Fibroblast of lung (primary cell): Measurements from ENCODE around the gene MACROD2. TPM values are rescaled to one million over a fixed set of nuclear protein-coding genes. Genes with fewer than 3 reads are reported as not detected.

ENCODE experiments used
- DNase-seq, 2 donors: peaks; one replicate each; pipeline versions ENCODE4 v3.0.0 to v3.0.0-alpha.2; 2010; ENCODE audit warnings: low read depth in 2 of 2
- H2AFZ ChIP-seq: 2 replicates; pipeline ENCODE4 v1.5.1; 2012; ENCODE audit warnings: low read length, control low read depth, inconsistent platforms
- H3K27ac ChIP-seq: 2 replicates; pipeline ENCODE4 v1.5.1; 2011; ENCODE audit warnings: low read length, control low read depth; ENCODE audit not compliant: insufficient read depth
- H3K27me3 ChIP-seq: 2 replicates; pipeline ENCODE4 v1.5.1; 2011; ENCODE audit warnings: mild to moderate bottlenecking, low read length; ENCODE audit not compliant: control insufficient read depth, insufficient read depth
- H3K36me3 ChIP-seq: 2 replicates; pipeline ENCODE4 v1.5.1; 2011; ENCODE audit warnings: low read length; ENCODE audit not compliant: control insufficient read depth, insufficient read depth
- H3K4me1 ChIP-seq: 2 replicates; pipeline ENCODE4 v1.5.1; 2011; ENCODE audit warnings: low read length; ENCODE audit not compliant: control insufficient read depth, insufficient read depth; ENCODE audit errors: extremely low read depth
- H3K4me2 ChIP-seq: 2 replicates; pipeline ENCODE4 v1.5.1; 2011; ENCODE audit warnings: low read length, control low read depth; ENCODE audit not compliant: insufficient read depth; ENCODE audit errors: extremely low read depth
- H3K4me3 ChIP-seq, 4 experiments: fragments of 200-600 bp in 1 of 4; sonication (generic) in 1 of 4; replicated peaks in 1 of 4; 2 replicates each; pipeline ENCODE4 v1.5.1; 2011 to 2016; ENCODE audit warnings: low read length in 4 of 4, low read depth in 3 of 4, mild to moderate bottlenecking in 3 of 4, control low read depth in 2 of 4, inconsistent platforms in 1 of 4, mixed read lengths in 1 of 4; ENCODE audit not compliant: insufficient read depth in 1 of 4; ENCODE audit errors: control extremely low read depth in 1 of 4
- H3K79me2 ChIP-seq: 2 replicates; pipeline ENCODE4 v1.5.1; 2012; ENCODE audit warnings: mild to moderate bottlenecking, low read length, inconsistent platforms; ENCODE audit not compliant: control insufficient read depth, insufficient read depth
- H3K9ac ChIP-seq: 2 replicates; pipeline ENCODE4 v1.5.1; 2011; ENCODE audit warnings: mild to moderate bottlenecking, low read length, control low read depth; ENCODE audit not compliant: insufficient read depth
- H3K9me3 ChIP-seq: 2 replicates; pipeline ENCODE4 v1.5.1; 2012; ENCODE audit warnings: low read depth, low read length; ENCODE audit not compliant: control insufficient read depth, insufficient read depth
- H4K20me1 ChIP-seq: 2 replicates; pipeline ENCODE4 v1.5.1; 2011; ENCODE audit warnings: low read length; ENCODE audit not compliant: control insufficient read depth, insufficient read depth; ENCODE audit errors: extremely low read depth
- CTCF ChIP-seq, 2 donors: IDR thresholded peaks in 1 of 2; conservative IDR thresholded peaks in 1 of 2; 1 replicate in 1 of 2; 2 replicates in 1 of 2; pipeline ENCODE4 v1.5.1; 2011 to 2012; ENCODE audit warnings: low read length in 2 of 2, control low read depth in 1 of 2, inconsistent platforms in 1 of 2, low read depth in 1 of 2, mild to moderate bottlenecking in 1 of 2
- EZH2 ChIP-seq: IDR thresholded peaks from 2 replicates; pipeline ENCODE4 v1.5.1; 2012; ENCODE audit warnings: low read length, control low read depth, mild to moderate bottlenecking; ENCODE audit errors: missing control alignments
- polyA plus RNA-seq, 2 donors: library from polyadenylated mRNA; depleted of rRNA in 1 of 2; stranded (reverse) in 1 of 2; unstranded in 1 of 2; fragments of >200 nt; gene quantifications; 2 replicates each; pipeline ENCODE4 v1.2.1, GENCODE V29; 2011 to 2012; ENCODE audit warnings: missing spikeins in 1 of 2
- total RNA-seq: library from RNA; depleted of rRNA; stranded (reverse); fragments of >200 nt; gene quantifications from 2 replicates; pipeline ENCODE4 v1.2.1, GENCODE V29; 2014

The MACROD2 gene
- total and polyA plus RNA-seq, 2 donors (not counting 1 experiment from before 2014, with no cell fraction given), result 0.54 to 1.7 TPM

- no peak for TF ChIP-seq EZH2
These were observed 961.2 kb downstream of the MACROD2 start for GRCh38 chr20:14956538-14956937.

GRCh38 chr20:14957402-14957801, 962.1 kb downstream of the MACROD2 start:
- H3K9me3 ChIP-seq, result no peaks in the 10 kb centered on the region
- no peak for DNase-seq
- H3K27ac ChIP-seq, result no peak overlapping the region
- H3K79me2 ChIP-seq, result no peaks in the 10 kb centered on the region
- no peaks in the 10 kb centered on the region for H3K4me1 ChIP-seq
- no peak overlapping the region for H3K4me2 ChIP-seq
- H3K27me3 ChIP-seq, result no peaks in the 10 kb centered on the region
- H3K9ac ChIP-seq, result no peak overlapping the region
- TF ChIP-seq CTCF (conservative IDR thresholded peaks at IDR 0.05 in 1 of 2, IDR thresholded peaks at IDR 0.05 in 1 of 2; ENCODE audit: low read depth in 1 of 2, low read length in 2 of 2) (no peak), EZH2 (no peak)
- H4K20me1 ChIP-seq, result no peaks in the 10 kb centered on the region
- H2AFZ ChIP-seq, result no peak overlapping the region
- H3K36me3 ChIP-seq, result no peaks in the 10 kb centered on the region
- H3K4me3 ChIP-seq, result no peak overlapping the region

More at GRCh38 chr20:14956538-14956937, 961.2 kb downstream of the MACROD2 start:
- DNase-seq, result no peak
- Histone ChIP-seq H3K9me3 (no peaks in the 10 kb centered on the region), H3K4me2 (no peak overlapping the region), H3K27me3 (no peaks in the 10 kb centered on the region), H4K20me1 (no peaks in the 10 kb centered on the region), H3K36me3 (no peaks in the 10 kb centered on the region), H2AFZ (no peak overlapping the region), H3K4me3 (no peak overlapping the region), H3K79me2 (no peaks in the 10 kb centered on the region), H3K27ac (no peak overlapping the region), H3K9ac (no peak overlapping the region), H3K4me1 (no peaks in the 10 kb centered on the region)

- Histone ChIP-seq H3K36me3 (no peaks in the 10 kb centered on the region), H3K9ac (no peak overlapping the region), H3K4me3 (no peak overlapping the region), H4K20me1 (no peaks in the 10 kb centered on the region), H3K4me2 (no peak overlapping the region), H2AFZ (no peak overlapping the region), H3K79me2 (no peaks in the 10 kb centered on the region), H3K9me3 (no peaks in the 10 kb centered on the region), H3K4me1 (no peaks in the 10 kb centered on the region), H3K27ac (no peak overlapping the region), H3K27me3 (no peaks in the 10 kb centered on the region)
- TF ChIP-seq EZH2 (no peak), CTCF (conservative IDR thresholded peaks at IDR 0.05 in 1 of 2, IDR thresholded peaks at IDR 0.05 in 1 of 2; ENCODE audit: low read depth in 1 of 2, low read length in 2 of 2) (no peak)
- no peak for DNase-seq
These were observed 963.3 kb downstream of the MACROD2 start for GRCh38 chr20:14958626-14959025.
